Heart right ventricle (tissue), 16 donors: ENCODE measurements around the gene DCLK3. TPM values are rescaled to one million over a fixed set of nuclear protein-coding genes. Genes with fewer than 3 reads are reported as not detected.

Source experiments
- ATAC-seq, 8 donors: fragments of 200-7000 bp; cut with Tn5 transposase; one replicate each; pipeline ENCODE4 v1.9.1; 2020; ENCODE audit warnings: mild to moderate bottlenecking in 8 of 8, moderate library complexity in 8 of 8, moderate number of reproducible peaks in 1 of 8
- DNase-seq, 2 donors: peaks; one replicate each; pipeline ENCODE4 v3.0.0-alpha.2; 2020
- H3K27ac ChIP-seq, 10 donors: fragments of 200-600 bp; sonication (generic) in 2 of 10; one replicate each; pipeline versions ENCODE4 v1.5.0 to v1.8.0; 2020 to 2022; ENCODE audit warnings: mild to moderate bottlenecking in 3 of 10
- H3K27me3 ChIP-seq, 7 donors: fragments of 200-600 bp; one replicate each; pipeline ENCODE4 v1.8.0; 2021 to 2022; ENCODE audit warnings: mild to moderate bottlenecking in 2 of 7
- H3K36me3 ChIP-seq, 9 donors: fragments of 200-600 bp; sonication (generic) in 1 of 9; one replicate each; pipeline versions ENCODE4 v1.5.0 to v1.8.0; 2020 to 2022; ENCODE audit warnings: mild to moderate bottlenecking in 2 of 9
- H3K4me1 ChIP-seq, 9 donors: fragments of 200-600 bp; sonication (generic) in 1 of 9; one replicate each; pipeline versions ENCODE4 v1.5.0 to v1.8.0; 2020 to 2022; ENCODE audit warnings: mild to moderate bottlenecking in 4 of 9
- H3K4me3 ChIP-seq, 10 donors: fragments of 200-600 bp; sonication (generic) in 2 of 10; one replicate each; pipeline versions ENCODE4 v1.5.0 to v1.8.0; 2020 to 2022; ENCODE audit warnings: mild to moderate bottlenecking in 7 of 10, moderate library complexity in 2 of 10
- H3K9me3 ChIP-seq, 11 donors: fragments of 200-600 bp in 10 of 11; sonication (generic) in 2 of 11; one replicate each; pipeline versions ENCODE4 v1.5.0 to v1.8.0; 2013 to 2022; ENCODE audit warnings: mild to moderate bottlenecking in 2 of 11, control low read depth in 1 of 11, moderate library complexity in 1 of 11
- CTCF ChIP-seq, 9 donors: fragments of 200-600 bp; sonication (generic) in 2 of 9; IDR thresholded peaks; one replicate each; pipeline versions ENCODE4 v1.5.0 to v1.8.0; 2021 to 2022; ENCODE audit warnings: antibody characterized with exemption in 9 of 9, mild to moderate bottlenecking in 5 of 9, moderate library complexity in 1 of 9
- WGBS, 2 donors: extraction: QIAGEN DNeasy Blood & Tissue Kit; methylation state at CpG; one replicate each; pipeline ENCODE4 v1.1.7; 2013; ENCODE audit warnings: inconsistent platforms in 1 of 2; 5-methylcytosine and 5-hydroxymethylcytosine counted together
- intact Hi-C, 10 donors: fragments of 100-400 bp; cut with DNase I; formaldehyde crosslinking; loops; one replicate each; pipeline versions ENCODE4 v1.11.1 to v1.14.2; 2022
- polyA plus RNA-seq, 2 donors: library from polyadenylated mRNA; stranded (reverse); fragments of 200-250 nt; gene quantifications; one replicate each; pipeline ENCODE4 v1.2.3, GENCODE V29; 2013
- total RNA-seq, 10 donors: library from RNA; stranded (reverse); fragmentation: NEBNext Ultra II Directional in 3 of 10; extraction: Animal tissue kit (Norgen Biotek cat#: 25700) in 3 of 10; gene quantifications; one replicate each; pipeline versions ENCODE4 v1.2.1 to v1.2.4, GENCODE V29; 2021 to 2023
- donor health status: Arrhythmogenic right ventricular cardiomyopathy.
- donor health status: ischemic (EF 13 %, LVEDD 7.1; RV severe dilation, severe dysfunction).
- donor health status: healthy with polysubstance abuse.
- donor health status: DM: no; HTN: yes; CAD: no.
- donor health status: DM: no; HTN: no; CAD: no.
- donor health status: ischemic (EF 25% LVEDD 6.9; RV normal size, moderate dysfunction).
- donor health status: ischemic (EF 25% LVEDD 5.7; RV mildly dilated, moderate dysfunction).
- donor health status: healthy.
- donor health status: DM: yes; HTN: yes; CAD: no.
- donor health status: Ischemic cardiomyopathy.
- donor health status: ischemic (EF 35%, LVEDD 5.7; RV mildly dilated, moderate dysfunction).
- donor health status: nonischemic (EF 11% LVEDD 7.7; RV severe dilation, severe dysfunction).
- donor health status: DM: yes; HTN: yes; CAD: no.
- donor health status: PGD.
- donor health status: ischemic (EF 29% LVEDD 5.4; RV normal size, mild dysfunction).
- donor health status: nonischemic (EF 23%, LVEDD 6.1; RV moderate dilation, normal function).

The DCLK3 gene
- total and polyA plus RNA-seq, 12 donors = 0.04 to 1.0 (median 0.19) TPM

GRCh38 chr3:36704280-36704679, 60.1 kb downstream of the DCLK3 start:
- Histone ChIP-seq H3K4me3 (no peak overlapping the region), H3K9me3 (no peaks in the 10 kb centered on the region), H3K4me1 (no peaks in the 10 kb centered on the region), H3K27ac (no peak overlapping the region), H3K36me3 (no peaks in the 10 kb centered on the region), H3K27me3 (peaks cover 0 to 3% (median 0%) of the 10 kb centered on the region in 7 donors)
- TF ChIP-seq CTCF (IDR thresholded peaks at IDR 0.05) = no peak
- ATAC-seq = no peak
- DNase-seq = no peak
- 92 to 94% methylated on average over 4 of the region's 4 CpGs for WGBS, 2 donors
- intact Hi-C loops = loop anchor here in 3 of 10 donors (5.0 kb wide), 1 partner anchor 737 kb away; no protein-coding TSS in a partner anchor

DNA sequence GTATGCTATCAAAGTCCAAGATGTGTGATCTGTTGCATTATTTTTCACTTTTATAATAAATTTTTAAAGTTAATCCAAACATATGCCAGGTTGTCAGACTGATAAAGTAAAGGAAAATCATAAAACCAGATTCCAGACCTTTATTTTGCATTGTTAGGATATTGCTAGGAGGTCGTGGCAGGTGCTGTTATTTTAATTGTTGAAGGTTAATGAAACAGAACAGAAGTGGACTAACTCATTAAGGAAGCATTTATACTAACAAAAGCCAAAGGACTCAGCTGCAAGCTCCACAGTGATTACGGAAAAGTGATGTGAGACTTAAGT, 63.1 kb downstream of the DCLK3 start:
- 71 to 76% methylated on average over 2 of the region's 2 CpGs for WGBS, 2 donors
- intact Hi-C loops = loop anchor here (2.0 to 5.0 kb wide), 3 partner anchors 732 to 734 kb away; no protein-coding TSS in a partner anchor
- no peaks in the 10 kb centered on the region for H3K27me3 ChIP-seq
- no peak overlapping the region for H3K4me3 ChIP-seq
- DNase-seq (no peak), ATAC-seq (no peak)
- H3K4me1 ChIP-seq = no peaks in the 10 kb centered on the region
- no peak overlapping the region for H3K27ac ChIP-seq
- no peaks in the 10 kb centered on the region for H3K36me3 ChIP-seq
- no peaks in the 10 kb centered on the region for H3K9me3 ChIP-seq
- peak in 1 of 9 donors; percentile 19 for TF ChIP-seq CTCF (IDR thresholded peaks at IDR 0.05)

DNA sequence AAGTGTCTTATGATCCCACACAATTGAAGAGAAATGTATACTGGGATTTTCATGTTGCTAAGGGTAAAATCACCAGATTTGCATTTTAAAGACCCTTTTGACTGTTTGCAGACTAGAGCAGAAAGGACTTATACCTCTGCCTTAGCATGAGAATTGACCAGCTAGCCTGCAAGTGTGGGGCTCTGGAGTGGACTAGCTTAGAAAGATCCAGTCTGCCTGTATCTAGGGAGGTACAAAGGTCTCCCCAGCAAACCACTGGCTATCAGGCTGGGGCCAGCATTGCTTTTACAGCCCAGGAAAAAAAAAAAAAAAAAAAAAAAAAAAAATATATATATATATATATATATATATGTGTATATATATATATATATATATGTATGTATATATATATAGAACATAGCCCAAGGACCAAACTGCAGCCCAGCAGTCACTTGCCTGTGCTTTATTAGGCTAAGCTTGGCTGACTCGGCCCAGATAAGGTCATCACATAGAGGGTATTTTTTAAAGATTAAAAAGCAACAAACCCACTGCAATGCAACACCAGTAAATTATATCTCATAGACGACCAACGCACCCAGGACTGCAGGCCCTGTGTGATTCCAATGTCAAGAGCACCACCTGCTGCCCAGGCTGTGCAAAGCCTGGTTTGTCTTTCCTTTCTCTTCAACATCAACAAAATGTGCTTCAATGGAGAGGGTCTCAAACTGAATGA, 63.7 kb downstream of the DCLK3 start:
- intact Hi-C loops = loop anchor here (2.0 to 5.0 kb wide), 3 partner anchors 732 to 734 kb away; no protein-coding TSS in a partner anchor
- ATAC-seq (peak in 5 of 8 donors; percentile 67 to 79 (median 74)), DNase-seq (peak; percentile 16 to 42)
- no peaks in the 10 kb centered on the region for H3K36me3 ChIP-seq
- peak; percentile 48 to 88 (median 79) for TF ChIP-seq CTCF (IDR thresholded peaks at IDR 0.05)
- no peaks in the 10 kb centered on the region for H3K4me1 ChIP-seq
- no peak overlapping the region for H3K27ac ChIP-seq
- WGBS, 2 donors = 1 to 2% methylated on average over 3 of the region's 3 CpGs
- H3K4me3 ChIP-seq = no peak overlapping the region
- no peaks in the 10 kb centered on the region for H3K9me3 ChIP-seq
- H3K27me3 ChIP-seq = no peaks in the 10 kb centered on the region

DNA sequence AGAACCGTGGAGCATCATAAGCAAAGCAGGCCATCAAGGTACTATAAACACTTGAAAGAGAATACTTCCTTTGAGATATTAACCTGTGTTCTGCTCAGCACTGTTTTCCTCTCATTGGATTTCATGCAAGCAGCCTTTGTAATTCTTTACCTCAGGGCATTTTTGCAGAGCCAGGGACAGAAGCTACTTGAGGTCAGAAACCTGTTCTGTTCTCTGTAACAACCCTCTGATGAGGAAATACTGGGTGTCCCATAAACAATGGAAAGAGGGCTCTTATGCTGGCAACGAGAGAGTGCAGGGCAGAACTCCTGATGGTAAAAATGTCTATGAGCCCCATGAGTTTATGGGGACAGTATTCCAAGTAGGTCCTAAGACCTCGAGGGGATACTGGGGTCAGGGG, 66.0 kb downstream of the DCLK3 start:
- DNase-seq (no peak), ATAC-seq (no peak)
- no peak overlapping the region for H3K27ac ChIP-seq
- peaks cover 0 to 3% (median 0%) of the 10 kb centered on the region in 11 donors for H3K9me3 ChIP-seq
- no peak overlapping the region for H3K4me3 ChIP-seq
- intact Hi-C loops = no loop called here
- H3K27me3 ChIP-seq = no peaks in the 10 kb centered on the region
- no peak for TF ChIP-seq CTCF (IDR thresholded peaks at IDR 0.05)
- no peaks in the 10 kb centered on the region for H3K4me1 ChIP-seq
- no peaks in the 10 kb centered on the region for H3K36me3 ChIP-seq
- 78 to 90% methylated on average over 3 of the region's 3 CpGs for WGBS, 2 donors
